ENCODE measurements around the gene KRT31. TPM values are rescaled to one million over a fixed set of nuclear protein-coding genes. Genes with fewer than 3 reads are reported as not detected.
"Not testable (repeated sequence)": the region's sequence is repeated elsewhere in the genome, so short reads cannot be mapped to it uniquely, and the experiment has no call there.

Gene KRT31
- total RNA-seq, 1 donor from 2014 or later: not detected

- no peak for TF ChIP-seq CTCF (conservative IDR thresholded peaks at IDR 0.05)
- H3K4me1 Mint-ChIP-seq: peaks cover 45% of the 10 kb centered on the region
Observed at GRCh38 chr17:41404024-41404671, 6.7 kb upstream of the KRT31 start.

GRCh38 chr17:41403404-41404023 lies 6.1 kb upstream of the KRT31 start:
- Mint-ChIP-seq H3K27ac (ENCODE audit: unreplicated experiment) (peak overlapping the region; percentile 41), H3K4me1 (peaks cover 45% of the 10 kb centered on the region), H3K36me3 (ENCODE audit: low read depth) (no peaks in the 10 kb centered on the region), H3K4me3 (peak overlapping the region; percentile 17), H3K27me3 (ENCODE audit: low read depth) (no peaks in the 10 kb centered on the region), H3K9me3 (no peaks in the 10 kb centered on the region)
- no peak for DNase-seq (ENCODE audit: low read depth, low spot score)
- no peak for TF ChIP-seq CTCF (conservative IDR thresholded peaks at IDR 0.05)

More at GRCh38 chr17:41404024-41404671, 6.7 kb upstream of the KRT31 start:
- no peaks in the 10 kb centered on the region for H3K36me3 Mint-ChIP-seq (ENCODE audit: low read depth)
- no peaks in the 10 kb centered on the region for H3K9me3 Mint-ChIP-seq
- no peak for DNase-seq (ENCODE audit: low read depth, low spot score)
- H3K27me3 Mint-ChIP-seq (ENCODE audit: low read depth): no peaks in the 10 kb centered on the region
- H3K27ac Mint-ChIP-seq (ENCODE audit: unreplicated experiment): peak overlapping the region; percentile 41
- H3K4me3 Mint-ChIP-seq: peak overlapping the region; percentile 17

- H3K27ac Mint-ChIP-seq (ENCODE audit: unreplicated experiment): no peak overlapping the region
- H3K9me3 Mint-ChIP-seq: no peaks in the 10 kb centered on the region
- no peaks in the 10 kb centered on the region for H3K27me3 Mint-ChIP-seq (ENCODE audit: low read depth)
- peaks cover 45% of the 10 kb centered on the region for H3K4me1 Mint-ChIP-seq
- TF ChIP-seq CTCF (conservative IDR thresholded peaks at IDR 0.05): no peak
- no peak for DNase-seq (ENCODE audit: low read depth, low spot score)
- H3K4me3 Mint-ChIP-seq: no peak overlapping the region
- no peaks in the 10 kb centered on the region for H3K36me3 Mint-ChIP-seq (ENCODE audit: low read depth)
Observed at GRCh38 chr17:41402161-41402560, 4.8 kb upstream of the KRT31 start.

- TF ChIP-seq CTCF (conservative IDR thresholded peaks at IDR 0.05): no peak
- no peaks in the 10 kb centered on the region for H3K36me3 Mint-ChIP-seq (ENCODE audit: low read depth)
- no peaks in the 10 kb centered on the region for H3K27me3 Mint-ChIP-seq (ENCODE audit: low read depth)
- H3K9me3 Mint-ChIP-seq: no peaks in the 10 kb centered on the region
- H3K27ac Mint-ChIP-seq (ENCODE audit: unreplicated experiment): no peak overlapping the region
- DNase-seq (ENCODE audit: low read depth, low spot score): no peak
- no peak overlapping the region for H3K4me3 Mint-ChIP-seq
- H3K4me1 Mint-ChIP-seq: peaks cover 16% of the 10 kb centered on the region
Observed at GRCh38 chr17:41396340-41396739, 1.1 kb downstream of the KRT31 start.

- H3K4me3 Mint-ChIP-seq: no peak overlapping the region
- H3K27ac Mint-ChIP-seq (ENCODE audit: unreplicated experiment): no peak overlapping the region
- no peak for TF ChIP-seq CTCF (conservative IDR thresholded peaks at IDR 0.05)
- no peaks in the 10 kb centered on the region for H3K9me3 Mint-ChIP-seq
- no peak for DNase-seq (ENCODE audit: low read depth, low spot score)
- peaks cover 17% of the 10 kb centered on the region for H3K4me1 Mint-ChIP-seq
- no peaks in the 10 kb centered on the region for H3K36me3 Mint-ChIP-seq (ENCODE audit: low read depth)
- H3K27me3 Mint-ChIP-seq (ENCODE audit: low read depth): no peaks in the 10 kb centered on the region
Observed at GRCh38 chr17:41395611-41396010, 1.8 kb downstream of the KRT31 start.

GRCh38 chr17:41395044-41395443 lies 2.4 kb downstream of the KRT31 start:
- not testable (repeated sequence) for H3K4me3 Mint-ChIP-seq; H3K36me3 Mint-ChIP-seq (ENCODE audit: low read depth); DNase-seq (ENCODE audit: low read depth, low spot score); H3K9me3 Mint-ChIP-seq; H3K27me3 Mint-ChIP-seq (ENCODE audit: low read depth)
- peaks cover 16% of the 10 kb centered on the region for H3K4me1 Mint-ChIP-seq
- peak overlapping the region; percentile 57 for H3K27ac Mint-ChIP-seq (ENCODE audit: unreplicated experiment)

Data from neural crest cell (in vitro differentiated cells).